ENCODE measurements around the gene CDC16.

CDC16 gene

DNA sequence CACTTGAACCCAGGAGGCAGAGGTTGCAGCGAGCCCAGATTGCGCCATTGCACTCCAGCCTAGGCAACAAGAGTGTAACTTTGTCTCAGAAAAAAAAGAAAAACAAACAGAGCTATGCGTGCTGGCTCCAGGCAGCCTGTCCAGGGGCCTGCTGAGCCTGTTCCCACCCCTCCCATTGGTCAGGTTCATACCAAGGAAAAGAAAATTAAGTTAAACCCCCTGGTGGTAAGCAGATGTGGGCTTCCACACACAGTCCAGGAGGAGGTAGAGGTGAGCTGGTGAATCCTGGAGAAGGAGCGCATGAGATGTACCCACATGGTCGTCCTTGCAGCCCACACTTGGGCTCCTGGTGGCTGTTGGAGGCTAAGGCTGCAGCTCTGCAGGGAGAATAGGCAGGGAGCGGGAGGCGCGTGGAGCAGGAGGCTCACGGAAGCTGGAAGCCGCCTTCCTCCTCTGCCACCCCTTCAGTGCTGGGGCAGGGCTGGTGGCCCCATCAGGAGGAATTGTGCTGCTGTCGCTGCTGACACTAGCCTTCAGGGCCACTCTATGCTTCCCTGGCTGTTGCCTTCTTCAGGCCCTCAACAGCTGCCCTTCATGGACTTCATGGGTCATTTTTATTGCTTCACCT, 69.1 kb downstream of the CDC16 start:
- no peak for DNase-seq (ENCODE audit: low read depth)

DNA sequence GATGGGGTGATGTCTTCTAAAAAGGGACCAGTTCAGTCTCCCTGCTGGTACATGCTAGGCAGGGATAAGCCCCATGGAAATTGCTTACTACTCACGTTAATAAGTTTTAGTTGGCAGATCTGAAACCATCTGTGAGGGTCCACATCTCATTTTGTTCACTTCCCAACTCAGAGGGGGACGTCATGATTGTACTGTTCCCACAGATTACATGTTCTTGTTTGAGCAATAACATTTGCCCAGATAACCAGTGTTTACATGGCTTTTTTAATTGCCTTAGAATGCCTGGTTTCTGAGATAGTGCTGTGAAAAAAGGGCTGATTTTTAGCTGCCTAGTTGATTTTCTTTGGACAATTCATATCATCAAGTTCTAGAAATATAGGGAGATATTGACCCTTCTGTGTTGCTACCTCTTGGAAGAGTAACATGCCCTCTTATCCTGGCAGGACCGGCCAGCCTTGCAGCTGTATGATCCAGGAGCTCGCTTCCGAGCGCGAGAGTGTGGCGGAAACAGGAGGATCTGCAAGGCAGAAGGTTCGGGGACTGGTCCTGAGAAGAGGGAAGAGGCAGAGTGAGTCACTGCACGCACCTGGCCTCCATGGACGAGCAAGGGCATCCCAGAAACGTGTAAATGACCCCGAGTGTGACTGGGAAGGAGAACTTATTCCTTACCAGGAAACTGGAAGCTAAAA, 69.8 kb downstream of the CDC16 start:
- DNase-seq (ENCODE audit: low read depth): no peak

DNA sequence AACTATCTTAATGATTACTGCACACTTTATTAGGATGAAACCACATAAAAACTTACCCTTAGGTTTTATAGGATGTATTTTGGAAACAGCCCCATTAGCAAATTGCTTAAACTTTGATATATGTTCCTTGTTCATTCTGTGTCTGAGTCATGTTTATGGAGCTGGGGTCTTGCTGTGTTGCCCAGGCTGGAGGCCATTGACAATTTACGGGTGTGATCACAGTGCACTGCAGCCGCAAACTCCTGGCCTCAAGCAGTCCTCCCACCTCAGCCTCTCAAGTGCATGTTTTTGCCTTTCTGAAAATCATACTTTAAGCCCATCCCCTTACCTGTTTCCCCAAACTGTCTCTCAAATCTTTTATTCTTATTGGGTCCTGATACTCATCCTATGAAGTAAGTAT, 74.4 kb downstream of the CDC16 start:
- no peak for DNase-seq (ENCODE audit: low read depth)

DNA sequence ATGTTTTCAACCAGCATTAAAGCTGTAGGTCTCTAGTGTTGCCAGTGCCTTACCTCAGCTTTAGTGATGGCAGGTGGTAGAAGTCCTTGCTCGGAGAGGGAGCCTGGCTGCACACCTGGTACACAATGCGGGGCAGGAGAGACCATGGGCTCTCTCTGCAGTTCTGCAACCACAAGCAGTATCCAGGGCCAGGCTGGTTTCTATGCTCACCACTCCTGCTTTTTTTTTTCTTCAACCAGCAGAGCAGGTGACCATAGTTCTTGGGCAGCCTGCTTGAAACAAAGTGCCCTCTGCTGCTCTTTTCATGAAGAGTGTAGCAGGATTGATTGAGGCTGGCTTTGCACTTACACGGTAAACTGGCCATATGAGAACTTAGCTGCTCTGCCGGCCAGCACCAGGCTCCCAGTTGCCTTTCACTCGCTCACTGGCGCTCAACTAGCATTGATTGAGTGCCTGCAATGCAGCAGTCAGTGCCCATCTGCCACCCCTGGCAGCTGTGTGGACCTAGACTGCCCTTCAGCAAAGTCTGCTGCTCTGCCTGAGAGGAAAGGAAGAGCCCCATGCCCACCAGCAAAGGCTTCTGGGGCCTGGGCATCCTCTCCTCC, 75.2 kb downstream of the CDC16 start:
- DNase-seq (ENCODE audit: low read depth): no peak

DNA sequence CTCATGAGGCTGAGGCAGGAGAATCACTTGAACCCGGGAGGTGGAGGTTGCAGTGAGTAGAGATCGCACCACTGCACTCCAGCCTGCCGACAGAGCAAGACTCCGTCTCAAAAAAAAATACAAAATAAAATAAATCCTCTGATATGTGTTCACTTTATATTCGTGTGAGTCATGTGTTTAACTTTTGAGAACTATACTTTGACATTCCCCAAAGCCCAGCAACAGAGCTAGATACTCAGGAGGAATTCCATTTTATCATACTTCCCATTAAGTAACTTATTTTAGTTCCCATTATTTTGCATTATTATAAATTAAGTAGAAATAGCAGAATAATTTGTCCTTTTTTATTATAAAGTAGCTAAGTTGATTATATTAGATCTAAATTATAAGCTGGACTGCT, 76.3 kb downstream of the CDC16 start:
- DNase-seq (ENCODE audit: low read depth): peak; percentile 36

DNA sequence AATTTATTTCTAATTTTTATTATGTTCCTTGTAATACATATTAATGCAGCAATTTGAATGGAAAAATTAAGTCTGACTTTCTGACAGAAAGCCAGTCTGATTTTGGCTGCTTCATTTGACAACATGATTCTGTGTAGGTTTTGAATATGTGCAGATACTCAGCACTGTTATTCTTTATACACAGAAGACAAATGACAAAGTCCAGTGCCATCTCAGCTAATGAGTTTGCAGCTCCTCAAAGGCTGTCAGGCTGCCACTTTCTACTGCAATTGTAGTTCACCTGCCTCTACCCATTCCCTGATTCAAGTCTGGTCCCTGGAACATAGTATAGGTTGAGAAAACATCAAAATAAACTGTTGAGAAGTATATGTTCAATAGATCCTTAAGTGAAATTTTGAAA, 76.7 kb downstream of the CDC16 start:
- no peak for DNase-seq (ENCODE audit: low read depth)

DNA sequence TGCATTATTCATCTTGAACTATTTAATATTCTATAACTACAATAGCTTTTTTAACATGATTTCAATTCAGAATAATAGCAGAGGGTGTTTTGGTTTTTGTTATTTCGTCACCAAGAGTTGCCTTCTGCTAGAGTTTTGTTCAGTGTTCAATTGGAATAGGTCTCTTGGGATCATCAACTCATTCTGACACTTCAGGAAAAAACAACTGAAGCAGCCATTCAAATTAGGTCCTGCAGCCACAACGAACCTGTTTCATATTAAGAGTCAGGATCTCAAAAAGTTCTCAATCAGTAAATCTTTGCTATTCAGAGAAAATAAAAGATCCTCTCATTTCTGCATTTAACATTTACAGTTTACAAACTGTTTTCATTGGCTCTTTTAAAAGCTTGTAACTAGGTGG, 77.2 kb downstream of the CDC16 start:
- no peak for DNase-seq (ENCODE audit: low read depth)

DNA sequence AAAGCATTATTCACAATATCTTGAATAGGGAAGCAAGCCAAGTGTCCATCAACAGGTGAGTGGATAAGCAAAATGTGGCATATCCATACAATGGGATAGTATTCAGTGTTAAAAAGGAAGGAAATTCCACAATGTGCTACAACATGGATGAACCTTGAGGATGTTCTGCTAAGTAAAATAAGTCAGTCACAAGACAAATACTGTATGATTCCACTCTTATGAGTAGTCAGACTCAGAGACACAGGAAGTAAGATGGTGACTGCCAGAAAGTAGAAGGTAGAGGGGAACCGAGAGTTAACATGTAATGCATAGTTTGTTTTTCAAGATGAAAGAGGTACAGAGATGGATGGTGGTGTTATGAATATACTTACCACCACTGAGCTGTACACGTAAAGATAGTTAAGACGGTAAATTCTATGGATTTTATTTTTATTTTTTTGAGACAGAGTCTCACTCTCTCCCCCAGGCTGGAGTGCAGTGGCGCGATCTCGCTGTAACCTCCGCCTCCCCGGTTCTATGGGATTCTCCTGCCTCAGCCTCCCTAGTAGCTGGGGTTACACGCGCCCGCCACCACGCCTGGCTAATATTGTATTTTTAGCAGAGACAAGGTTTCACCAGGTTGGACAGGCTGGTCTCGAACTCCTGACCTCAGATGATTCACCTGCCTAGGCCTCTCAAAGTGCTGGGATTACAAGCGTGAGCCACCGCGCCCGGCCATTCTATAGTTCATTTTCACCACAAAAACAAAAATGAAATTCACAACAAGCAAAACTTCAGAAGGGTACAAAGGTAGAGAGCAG, 78.6 kb downstream of the CDC16 start:
- peak; percentile 66 for DNase-seq (ENCODE audit: low read depth)

DNA sequence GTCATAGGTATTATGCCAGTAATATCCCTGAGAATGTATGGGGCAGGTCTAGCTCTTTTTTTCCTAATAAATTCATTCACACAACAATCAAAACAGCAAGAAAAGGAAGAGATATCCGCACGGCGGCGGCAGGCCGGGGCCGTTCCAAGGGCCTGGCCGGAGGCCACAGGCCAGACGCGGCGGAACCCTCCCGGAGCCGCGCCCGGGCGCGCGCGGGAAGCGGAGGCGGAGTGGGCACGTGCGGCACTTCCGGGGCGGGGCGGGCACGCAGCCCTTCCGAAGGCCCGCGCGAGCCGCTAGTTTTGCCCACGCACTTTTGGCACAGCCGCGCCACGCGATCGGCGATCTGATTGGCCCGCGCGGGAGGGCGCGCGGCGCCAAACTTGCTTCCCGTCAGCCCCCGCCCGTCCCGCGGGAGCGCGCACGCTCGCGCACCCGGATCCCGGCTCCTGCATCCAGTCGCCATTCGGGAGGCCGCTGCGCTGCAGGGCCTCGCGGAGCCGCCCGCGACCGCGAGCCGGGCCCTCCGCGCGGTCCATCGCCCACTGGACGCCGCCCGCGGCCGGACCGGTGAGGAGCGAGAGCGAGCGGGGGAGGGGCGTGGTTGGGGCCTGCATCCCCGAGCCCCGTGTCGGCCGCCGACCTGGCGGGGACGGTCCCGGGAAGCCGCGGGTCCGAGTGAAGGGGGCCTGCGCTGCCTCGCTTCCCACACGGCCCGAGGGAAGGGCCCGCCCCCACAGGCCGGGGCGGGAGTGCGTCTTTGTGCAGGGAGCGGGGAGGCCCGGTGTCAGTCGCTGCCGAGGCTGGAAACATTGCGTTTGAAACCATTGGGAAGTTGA, 79.6 kb downstream of the CDC16 start, which contains the start of gene CHAMP1:
TSS of gene CHAMP1 (plus strand) at position 430 of the 839 bp plus-strand sequence. CDS start 9,340 bp downstream, outside the sequence.
- DNase-seq (ENCODE audit: low read depth): peak; percentile 97

DNA sequence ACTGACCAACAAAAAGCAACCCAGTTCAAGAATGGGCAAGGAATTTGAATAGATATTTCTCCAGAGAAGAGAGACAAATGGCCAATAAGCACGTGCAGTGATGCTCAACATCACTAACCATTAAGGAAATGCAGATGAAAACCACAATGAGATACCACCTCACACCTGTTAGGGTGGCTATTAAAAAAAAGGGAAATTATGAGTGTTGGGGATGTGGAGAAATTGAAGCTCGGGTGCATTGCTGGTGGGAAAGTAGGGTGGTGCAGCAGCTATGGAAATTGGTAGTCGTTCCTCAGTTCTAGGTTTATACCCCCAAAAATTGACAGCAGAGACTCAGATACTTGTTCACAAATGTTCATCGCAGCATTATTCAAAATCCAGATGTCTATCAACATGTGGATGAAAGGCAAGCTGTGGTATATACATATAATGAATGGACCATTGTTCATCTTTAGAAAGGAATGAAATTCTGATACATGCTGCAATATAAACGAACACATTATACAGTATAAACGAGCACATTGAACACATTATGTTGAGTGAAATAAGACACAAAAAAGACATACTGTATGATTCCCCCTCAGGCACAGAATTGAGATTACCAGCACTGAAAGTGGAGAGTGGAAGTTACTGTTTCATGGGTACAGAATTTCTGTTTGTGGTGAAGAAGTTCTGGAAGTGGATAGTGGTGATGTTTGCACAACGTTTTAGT, 80.5 kb downstream of the CDC16 start:
- DNase-seq (ENCODE audit: low read depth): peak; percentile 7

DNA sequence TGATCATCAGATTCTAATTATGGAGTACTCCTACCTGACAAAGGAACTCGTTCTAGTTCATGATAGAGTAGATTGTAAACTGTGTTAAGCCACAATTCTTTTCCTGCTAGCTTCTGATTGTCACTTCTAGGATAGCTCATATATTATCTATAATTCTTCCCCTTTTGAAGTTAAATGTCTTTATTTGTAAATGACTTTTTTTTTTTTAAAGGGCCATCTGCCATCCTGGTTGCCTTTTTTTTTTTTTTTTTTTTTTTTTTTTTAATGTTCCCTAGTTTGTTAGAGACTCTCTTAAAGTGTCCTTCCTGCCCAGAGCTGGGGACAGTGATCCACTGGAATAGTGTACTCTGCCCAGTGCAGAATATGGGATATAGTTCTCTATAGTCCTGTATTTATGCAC, 83.9 kb downstream of the CDC16 start:
- DNase-seq (ENCODE audit: low read depth): no peak

DNA sequence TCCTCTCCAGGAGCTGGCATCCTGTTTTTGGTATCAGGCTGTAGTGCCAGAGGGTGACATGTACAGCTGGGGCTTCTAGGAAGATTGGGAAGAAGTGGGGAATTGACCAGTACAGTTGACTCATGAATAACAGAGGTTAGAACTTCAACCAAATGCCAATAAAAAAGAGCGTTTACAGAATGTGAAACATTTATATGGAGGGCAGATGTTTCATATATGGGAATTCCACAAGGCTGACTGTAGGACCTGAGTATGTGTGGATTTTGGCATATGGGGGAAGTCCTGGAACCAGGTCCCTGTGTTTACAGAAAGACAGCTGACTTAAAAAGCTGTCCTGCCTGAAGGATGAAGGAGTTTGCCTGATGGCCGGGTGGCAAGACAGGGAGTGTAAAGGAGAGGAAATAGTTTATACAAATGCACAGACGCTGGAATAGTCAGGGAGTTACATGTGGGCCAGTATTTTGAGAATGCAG, 84.8 kb downstream of the CDC16 start:
- DNase-seq (ENCODE audit: low read depth): peak; percentile 90

DNA sequence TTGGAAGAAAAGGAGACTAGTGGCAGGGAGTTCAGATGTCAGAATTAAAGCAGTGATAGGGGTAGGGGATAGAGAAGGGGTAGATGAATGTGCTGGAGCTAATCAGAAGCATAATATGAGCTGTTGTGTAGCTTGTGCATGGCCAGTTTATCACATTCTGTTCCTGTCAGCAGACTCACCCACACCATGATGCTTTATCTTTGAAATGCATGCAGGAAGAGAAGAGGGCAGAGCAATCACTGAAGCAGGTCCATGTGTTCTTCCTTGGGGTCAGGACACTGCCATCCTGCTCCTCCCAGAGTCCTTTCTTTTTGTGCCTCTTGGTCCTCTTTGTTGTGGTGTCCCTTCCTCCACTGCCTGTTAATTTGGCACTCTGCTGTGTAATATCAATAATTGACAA, 85.4 kb downstream of the CDC16 start:
- no peak for DNase-seq (ENCODE audit: low read depth)

DNA sequence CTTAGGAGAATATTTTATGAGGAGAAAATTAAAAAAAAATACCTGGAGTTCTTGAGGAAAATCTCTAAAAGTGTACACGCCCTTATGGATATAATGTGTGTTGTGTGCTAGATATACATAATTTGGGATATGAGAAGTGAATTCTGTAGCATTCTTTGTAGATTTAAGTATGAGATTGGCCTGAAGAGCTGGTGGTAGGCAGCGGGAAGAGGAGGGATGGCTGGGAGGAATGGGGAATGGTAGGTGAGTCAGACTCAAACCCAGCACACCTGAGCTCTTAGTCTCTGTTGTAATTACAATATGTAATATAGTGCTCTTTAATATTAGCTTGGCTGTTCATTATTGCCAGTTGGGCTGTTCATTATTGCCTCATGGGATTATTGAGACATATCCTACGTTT, 86.6 kb downstream of the CDC16 start:
- no peak for DNase-seq (ENCODE audit: low read depth)

Data from ELR (cell line).